ENCODE results near the gene CCDC40. TPM values are rescaled to one million over a fixed set of nuclear protein-coding genes. Genes with fewer than 3 reads are reported as not detected.

CCDC40 gene
- total and polyA plus RNA-seq, 2 of the 13 experiments (the other 11 are each of a cell fraction or from before 2014, with no cell fraction given), result 4.1 to 5.5 TPM

GRCh38 chr17:80006339-80006720 lies 30.1 kb upstream of the CCDC40 start (continued):
- TF ChIP-seq HINFP (CRISPR knock-in tag; IDR thresholded peaks at IDR 0.05; ENCODE audit: low read depth), result no peak
- TF ChIP-seq, protein P1, sequence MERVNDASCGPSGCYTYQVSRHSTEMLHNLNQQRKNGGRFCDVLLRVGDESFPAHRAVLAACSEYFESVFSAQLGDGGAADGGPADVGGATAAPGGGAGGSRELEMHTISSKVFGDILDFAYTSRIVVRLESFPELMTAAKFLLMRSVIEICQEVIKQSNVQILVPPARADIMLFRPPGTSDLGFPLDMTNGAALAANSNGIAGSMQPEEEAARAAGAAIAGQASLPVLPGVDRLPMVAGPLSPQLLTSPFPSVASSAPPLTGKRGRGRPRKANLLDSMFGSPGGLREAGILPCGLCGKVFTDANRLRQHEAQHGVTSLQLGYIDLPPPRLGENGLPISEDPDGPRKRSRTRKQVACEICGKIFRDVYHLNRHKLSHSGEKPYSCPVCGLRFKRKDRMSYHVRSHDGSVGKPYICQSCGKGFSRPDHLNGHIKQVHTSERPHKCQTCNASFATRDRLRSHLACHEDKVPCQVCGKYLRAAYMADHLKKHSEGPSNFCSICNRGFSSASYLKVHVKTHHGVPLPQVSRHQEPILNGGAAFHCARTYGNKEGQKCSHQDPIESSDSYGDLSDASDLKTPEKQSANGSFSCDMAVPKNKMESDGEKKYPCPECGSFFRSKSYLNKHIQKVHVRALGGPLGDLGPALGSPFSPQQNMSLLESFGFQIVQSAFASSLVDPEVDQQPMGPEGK (CRISPR knock-in tag; IDR thresholded peaks at IDR 0.05), result no peak
- TF ChIP-seq FOXA3 (CRISPR knock-in tag; IDR thresholded peaks at IDR 0.05), result no peak
- TF ChIP-seq, protein P2, sequence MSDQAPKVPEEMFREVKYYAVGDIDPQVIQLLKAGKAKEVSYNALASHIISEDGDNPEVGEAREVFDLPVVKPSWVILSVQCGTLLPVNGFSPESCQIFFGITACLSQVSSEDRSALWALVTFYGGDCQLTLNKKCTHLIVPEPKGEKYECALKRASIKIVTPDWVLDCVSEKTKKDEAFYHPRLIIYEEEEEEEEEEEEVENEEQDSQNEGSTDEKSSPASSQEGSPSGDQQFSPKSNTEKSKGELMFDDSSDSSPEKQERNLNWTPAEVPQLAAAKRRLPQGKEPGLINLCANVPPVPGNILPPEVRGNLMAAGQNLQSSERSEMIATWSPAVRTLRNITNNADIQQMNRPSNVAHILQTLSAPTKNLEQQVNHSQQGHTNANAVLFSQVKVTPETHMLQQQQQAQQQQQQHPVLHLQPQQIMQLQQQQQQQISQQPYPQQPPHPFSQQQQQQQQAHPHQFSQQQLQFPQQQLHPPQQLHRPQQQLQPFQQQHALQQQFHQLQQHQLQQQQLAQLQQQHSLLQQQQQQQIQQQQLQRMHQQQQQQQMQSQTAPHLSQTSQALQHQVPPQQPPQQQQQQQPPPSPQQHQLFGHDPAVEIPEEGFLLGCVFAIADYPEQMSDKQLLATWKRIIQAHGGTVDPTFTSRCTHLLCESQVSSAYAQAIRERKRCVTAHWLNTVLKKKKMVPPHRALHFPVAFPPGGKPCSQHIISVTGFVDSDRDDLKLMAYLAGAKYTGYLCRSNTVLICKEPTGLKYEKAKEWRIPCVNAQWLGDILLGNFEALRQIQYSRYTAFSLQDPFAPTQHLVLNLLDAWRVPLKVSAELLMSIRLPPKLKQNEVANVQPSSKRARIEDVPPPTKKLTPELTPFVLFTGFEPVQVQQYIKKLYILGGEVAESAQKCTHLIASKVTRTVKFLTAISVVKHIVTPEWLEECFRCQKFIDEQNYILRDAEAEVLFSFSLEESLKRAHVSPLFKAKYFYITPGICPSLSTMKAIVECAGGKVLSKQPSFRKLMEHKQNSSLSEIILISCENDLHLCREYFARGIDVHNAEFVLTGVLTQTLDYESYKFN (CRISPR knock-in tag; conservative IDR thresholded peaks at IDR 0.05), result no peak
- no peak for TF ChIP-seq ATF1 (CRISPR knock-in tag; IDR thresholded peaks at IDR 0.05)
- no peak for TF ChIP-seq AFF4 (CRISPR knock-in tag; IDR thresholded peaks at IDR 0.05)
- TF ChIP-seq, protein P3, sequence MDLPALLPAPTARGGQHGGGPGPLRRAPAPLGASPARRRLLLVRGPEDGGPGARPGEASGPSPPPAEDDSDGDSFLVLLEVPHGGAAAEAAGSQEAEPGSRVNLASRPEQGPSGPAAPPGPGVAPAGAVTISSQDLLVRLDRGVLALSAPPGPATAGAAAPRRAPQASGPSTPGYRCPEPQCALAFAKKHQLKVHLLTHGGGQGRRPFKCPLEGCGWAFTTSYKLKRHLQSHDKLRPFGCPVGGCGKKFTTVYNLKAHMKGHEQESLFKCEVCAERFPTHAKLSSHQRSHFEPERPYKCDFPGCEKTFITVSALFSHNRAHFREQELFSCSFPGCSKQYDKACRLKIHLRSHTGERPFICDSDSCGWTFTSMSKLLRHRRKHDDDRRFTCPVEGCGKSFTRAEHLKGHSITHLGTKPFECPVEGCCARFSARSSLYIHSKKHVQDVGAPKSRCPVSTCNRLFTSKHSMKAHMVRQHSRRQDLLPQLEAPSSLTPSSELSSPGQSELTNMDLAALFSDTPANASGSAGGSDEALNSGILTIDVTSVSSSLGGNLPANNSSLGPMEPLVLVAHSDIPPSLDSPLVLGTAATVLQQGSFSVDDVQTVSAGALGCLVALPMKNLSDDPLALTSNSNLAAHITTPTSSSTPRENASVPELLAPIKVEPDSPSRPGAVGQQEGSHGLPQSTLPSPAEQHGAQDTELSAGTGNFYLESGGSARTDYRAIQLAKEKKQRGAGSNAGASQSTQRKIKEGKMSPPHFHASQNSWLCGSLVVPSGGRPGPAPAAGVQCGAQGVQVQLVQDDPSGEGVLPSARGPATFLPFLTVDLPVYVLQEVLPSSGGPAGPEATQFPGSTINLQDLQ (CRISPR knock-in tag; IDR thresholded peaks at IDR 0.05), result no peak
- TF ChIP-seq ZNF660 (CRISPR knock-in tag; IDR thresholded peaks at IDR 0.05; ENCODE audit: borderline replicate concordance, low read depth), result no peak
- no peak for TF ChIP-seq HNRNPLL (IDR thresholded peaks at IDR 0.05; ENCODE audit: low read depth, low read length, poor library complexity, severe bottlenecking)
- TF ChIP-seq, protein P4, sequence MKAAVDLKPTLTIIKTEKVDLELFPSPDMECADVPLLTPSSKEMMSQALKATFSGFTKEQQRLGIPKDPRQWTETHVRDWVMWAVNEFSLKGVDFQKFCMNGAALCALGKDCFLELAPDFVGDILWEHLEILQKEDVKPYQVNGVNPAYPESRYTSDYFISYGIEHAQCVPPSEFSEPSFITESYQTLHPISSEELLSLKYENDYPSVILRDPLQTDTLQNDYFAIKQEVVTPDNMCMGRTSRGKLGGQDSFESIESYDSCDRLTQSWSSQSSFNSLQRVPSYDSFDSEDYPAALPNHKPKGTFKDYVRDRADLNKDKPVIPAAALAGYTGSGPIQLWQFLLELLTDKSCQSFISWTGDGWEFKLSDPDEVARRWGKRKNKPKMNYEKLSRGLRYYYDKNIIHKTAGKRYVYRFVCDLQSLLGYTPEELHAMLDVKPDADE (CRISPR knock-in tag; IDR thresholded peaks at IDR 0.05), result no peak
- TF ChIP-seq ATM (IDR thresholded peaks at IDR 0.05; ENCODE audit: borderline replicate concordance), result no peak
- TF ChIP-seq ZNF616 (CRISPR knock-in tag; IDR thresholded peaks at IDR 0.05; ENCODE audit: low read depth), result no peak
- TF ChIP-seq SAFB2 (CRISPR knock-in tag; IDR thresholded peaks at IDR 0.05; ENCODE audit: borderline replicate concordance, low read depth), result peak; percentile 77; the same call in 1 of the 2 replicates
- TF ChIP-seq SIX4 (CRISPR knock-in tag; IDR thresholded peaks at IDR 0.05), result no peak
